ENCODE results near the gene CLDN22.
"Not testable (repeated sequence)": the region's sequence is repeated elsewhere in the genome, so short reads cannot be mapped to it uniquely, and the experiment has no call there.

The CLDN22 gene

DNA sequence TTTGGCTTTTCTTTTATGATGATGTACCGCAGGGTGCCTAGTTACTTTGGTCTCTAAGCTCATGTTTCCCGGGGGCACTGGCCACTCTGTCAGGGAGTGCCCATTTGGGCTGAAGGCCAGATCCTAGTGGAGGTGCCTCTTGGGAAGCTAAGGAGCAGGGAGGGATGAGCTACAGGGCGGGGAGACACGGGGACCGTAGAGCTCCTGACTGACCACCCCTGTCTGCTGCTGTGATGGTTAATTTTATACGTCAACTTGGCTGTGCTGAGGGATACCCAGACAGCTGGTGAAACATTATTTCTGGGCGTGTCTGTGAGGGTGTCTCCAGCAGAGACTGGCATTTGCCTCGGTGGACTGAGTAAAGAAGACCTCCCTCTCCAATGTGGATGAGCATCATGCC lies 27.1 kb upstream of the CLDN22 start:
- DNase-seq: no peak

GRCh38 chr4:183345261-183345660 lies 25.2 kb upstream of the CLDN22 start:
- no peak for DNase-seq

- DNase-seq: no peak
Measured at GRCh38 chr4:183344523-183345255, 24.6 kb upstream of the CLDN22 start.

DNA sequence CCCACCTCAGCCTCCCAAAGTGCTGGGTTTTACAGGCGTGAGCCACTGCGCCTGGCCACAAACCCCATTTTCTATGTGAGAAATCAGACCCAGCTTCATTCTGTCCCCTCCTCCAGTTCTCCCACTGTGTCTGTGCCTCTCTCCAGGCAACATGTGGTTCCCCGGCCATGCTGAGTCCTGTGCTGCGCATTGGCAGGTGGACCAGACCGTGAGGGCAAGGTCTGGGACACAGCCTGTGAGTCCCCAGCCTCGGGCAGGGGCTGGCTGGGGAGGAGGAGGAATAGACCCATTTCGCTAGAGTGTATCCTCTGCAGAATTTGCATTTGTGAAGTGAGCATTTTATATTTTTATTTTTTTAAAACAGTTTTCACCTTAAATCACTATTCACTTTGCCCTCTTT lies 23.7 kb upstream of the CLDN22 start:
- DNase-seq: no peak

- no peak for DNase-seq
Measured at GRCh38 chr4:183342541-183343533, 22.8 kb upstream of the CLDN22 start.

- no peak for DNase-seq
Measured at GRCh38 chr4:183337833-183338232, 17.8 kb upstream of the CLDN22 start.

- no peak for DNase-seq
Measured at GRCh38 chr4:183337349-183337748, 17.3 kb upstream of the CLDN22 start.

DNA sequence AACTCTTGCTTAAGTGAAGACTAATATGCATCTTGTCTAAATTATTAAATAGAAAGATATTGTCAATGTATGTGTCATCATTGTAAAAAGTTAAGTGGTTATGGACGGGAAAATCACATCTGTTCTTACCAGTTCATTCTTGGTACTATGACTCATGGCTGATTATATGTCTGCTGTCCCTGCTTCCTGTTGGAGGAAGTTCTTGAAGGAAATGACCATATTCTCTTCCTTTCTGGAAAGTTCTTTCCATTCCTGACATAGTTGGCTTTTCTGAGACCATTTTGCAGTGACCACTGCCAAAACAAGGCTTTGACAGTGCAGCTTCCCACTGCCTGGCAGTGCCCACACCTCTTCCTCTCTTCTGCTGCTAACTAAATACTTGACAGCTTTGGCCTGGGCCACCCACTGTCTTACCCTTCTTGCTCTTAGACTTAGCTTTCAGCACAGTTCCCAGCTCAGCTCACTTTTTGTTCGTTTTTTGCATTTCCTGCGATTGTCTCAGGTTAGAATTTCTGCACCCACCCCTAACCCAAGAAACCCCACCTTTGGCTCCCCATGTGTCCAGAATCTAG lies 15.4 kb upstream of the CLDN22 start:
- no peak for DNase-seq

DNA sequence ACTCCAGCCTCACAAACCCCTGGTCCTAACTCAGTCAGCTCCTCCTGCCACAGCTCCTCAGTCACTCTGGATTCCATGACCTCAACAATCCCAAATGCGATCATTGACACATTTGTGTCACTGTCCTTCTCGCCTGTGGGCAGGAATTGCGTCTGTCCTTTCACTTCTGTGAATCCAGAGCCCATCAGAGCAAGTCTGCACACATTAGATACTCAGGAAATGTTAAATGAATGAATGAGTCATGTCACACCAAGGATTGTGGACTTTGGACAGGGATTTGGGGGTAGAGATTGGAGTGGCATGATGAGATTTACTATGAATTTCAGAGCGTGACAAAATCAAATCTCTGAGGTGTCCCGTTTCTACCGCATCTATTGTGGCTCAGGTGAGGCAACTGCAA lies 13.9 kb upstream of the CLDN22 start:
- no peak for DNase-seq

DNA sequence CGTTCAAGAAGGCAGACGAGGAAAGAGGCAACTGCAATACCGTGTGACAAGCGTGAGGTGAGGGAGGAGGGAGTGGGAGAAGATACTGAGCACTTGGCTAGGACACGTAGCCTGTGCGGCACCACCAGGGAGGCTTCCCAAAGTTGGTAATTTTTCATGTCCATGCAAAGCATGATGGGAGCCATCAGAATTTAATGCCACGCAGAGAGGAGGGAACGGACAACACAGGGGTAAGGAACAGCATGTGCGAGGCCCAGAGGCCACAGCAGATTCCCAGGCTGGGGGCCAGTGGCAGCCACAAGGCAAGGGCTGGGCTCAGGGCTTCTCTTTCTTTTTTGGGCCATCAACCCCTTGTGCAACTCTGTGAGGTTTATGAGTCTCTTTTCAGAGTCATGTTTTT lies 13.1 kb upstream of the CLDN22 start:
- DNase-seq: no peak

DNA sequence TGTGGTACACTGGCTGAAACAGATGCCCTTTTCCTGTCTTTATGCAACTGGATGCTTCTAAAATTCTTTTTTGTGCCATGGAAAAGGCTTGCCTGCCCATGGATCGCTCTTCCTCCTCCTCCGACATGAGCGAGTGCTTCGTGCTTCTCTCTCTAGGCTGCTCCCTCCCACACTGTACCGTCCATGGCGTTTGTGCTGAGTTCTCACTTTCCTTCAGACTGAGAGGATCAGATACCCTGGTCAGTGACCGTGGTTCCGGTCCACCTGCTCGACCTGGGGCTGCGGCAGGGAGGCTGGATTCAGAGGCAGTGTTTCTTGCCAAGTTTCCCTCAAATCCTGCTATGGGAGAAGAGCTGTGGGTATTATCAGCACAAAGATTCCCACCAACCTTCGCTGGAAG lies 12.4 kb upstream of the CLDN22 start:
- DNase-seq: no peak

DNA sequence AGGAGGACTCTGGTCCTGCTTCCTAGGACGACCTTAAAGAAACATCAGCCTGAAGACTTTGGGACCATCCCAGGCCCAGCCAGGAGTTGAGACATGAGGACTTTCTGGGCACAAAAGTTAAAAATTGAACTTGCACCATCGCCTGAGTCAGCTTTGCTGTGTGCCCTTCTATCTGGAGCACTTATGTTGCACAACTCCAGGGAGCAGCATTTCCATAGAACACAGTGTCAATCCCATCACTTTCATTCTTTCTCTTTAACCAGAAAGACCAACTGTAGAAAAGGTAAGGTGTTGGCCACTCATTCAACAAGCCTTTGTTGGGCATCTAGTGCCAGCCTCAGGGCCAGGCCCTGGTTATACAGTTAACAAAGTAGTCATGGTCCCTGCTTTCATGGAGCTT lies 10.8 kb upstream of the CLDN22 start:
- DNase-seq: no peak

GRCh38 chr4:183329954-183330742 lies 10.1 kb upstream of the CLDN22 start:
- no peak for DNase-seq

- DNase-seq: no peak
Measured at GRCh38 chr4:183329244-183329643, 9.2 kb upstream of the CLDN22 start.

GRCh38 chr4:183328832-183329231 lies 8.8 kb upstream of the CLDN22 start:
- DNase-seq: no peak

GRCh38 chr4:183327827-183328226 lies 7.8 kb upstream of the CLDN22 start:
- no peak for DNase-seq

DNA sequence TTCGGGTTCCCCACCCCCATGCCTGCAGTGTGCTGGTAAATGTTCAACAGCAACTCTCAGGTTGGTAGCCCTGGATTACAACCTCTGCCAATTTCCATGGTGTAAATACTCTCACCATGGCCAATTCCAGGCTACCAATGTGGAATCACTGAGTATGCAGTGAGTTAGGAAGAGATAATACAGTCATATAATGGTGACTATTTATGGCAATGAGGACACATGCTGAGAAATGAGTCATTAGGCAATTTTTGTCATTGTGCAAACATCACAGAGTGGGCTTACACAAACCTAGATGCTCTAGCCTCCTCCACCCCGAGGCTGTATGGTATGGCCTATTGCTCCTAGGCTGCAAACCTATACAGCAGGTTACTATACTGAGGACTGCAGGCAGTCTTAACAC lies 6.8 kb upstream of the CLDN22 start:
- DNase-seq: no peak

DNA sequence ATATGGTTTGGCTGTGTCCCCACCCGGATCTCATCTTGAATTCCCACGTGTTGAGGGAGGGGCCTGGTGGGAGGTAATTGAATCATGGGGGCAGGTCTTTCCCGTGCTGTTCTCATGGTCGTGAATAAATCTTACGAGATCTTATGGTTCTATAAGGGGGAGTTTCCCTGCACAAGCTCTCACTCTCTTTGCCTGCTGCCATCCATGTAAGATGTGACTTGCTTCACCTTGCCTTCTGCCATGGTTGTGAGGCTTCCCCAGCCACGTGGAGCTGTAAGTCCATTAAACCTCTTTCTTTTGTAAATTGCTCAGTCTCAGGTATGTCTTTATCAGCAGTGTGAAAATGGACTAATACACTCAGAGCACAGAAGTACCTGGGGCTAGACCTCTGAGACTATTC lies 6.3 kb upstream of the CLDN22 start:
- not testable (repeated sequence) for DNase-seq

- DNase-seq: no peak
Measured at GRCh38 chr4:183324619-183325018, 4.5 kb upstream of the CLDN22 start.

- DNase-seq: not testable (repeated sequence)
Measured at GRCh38 chr4:183324056-183324455, 4.0 kb upstream of the CLDN22 start.

- no peak for DNase-seq
Measured at GRCh38 chr4:183323295-183323694, 3.2 kb upstream of the CLDN22 start.

DNA sequence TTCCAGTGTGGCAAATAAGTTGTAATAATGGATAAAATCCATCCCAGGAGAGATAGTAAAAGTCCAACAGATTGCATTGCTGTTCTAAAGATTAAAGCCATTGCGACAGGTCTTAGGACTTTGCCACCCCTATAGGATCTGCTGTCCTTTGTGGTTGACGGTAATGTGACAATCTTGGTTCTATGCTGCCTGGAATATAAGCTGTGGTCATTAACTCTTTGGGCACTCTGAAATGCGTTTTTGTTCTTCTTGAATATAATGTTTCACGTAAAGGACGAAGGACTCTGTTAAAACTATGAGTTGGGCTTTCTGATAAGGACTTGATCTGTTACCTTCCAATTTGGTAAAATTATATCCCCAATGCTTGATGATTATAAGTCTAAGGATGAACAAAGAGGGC lies 2.2 kb upstream of the CLDN22 start, which contains the start of gene CLDN24:
Gene CLDN24, minus strand, starts transcription at position 101 of the 400 bp plus-strand sequence. Its CDS starts 0 bp downstream, at position 101.
- no peak for DNase-seq

- DNase-seq: no peak
Measured at GRCh38 chr4:183321516-183321915, 1.4 kb upstream of the CLDN22 start.
